ENCODE results near the gene CLIP2.
"Not testable (repeated sequence)": the region's sequence is repeated elsewhere in the genome, so short reads cannot be mapped to it uniquely, and the experiment has no call there.

Gene CLIP2

DNA sequence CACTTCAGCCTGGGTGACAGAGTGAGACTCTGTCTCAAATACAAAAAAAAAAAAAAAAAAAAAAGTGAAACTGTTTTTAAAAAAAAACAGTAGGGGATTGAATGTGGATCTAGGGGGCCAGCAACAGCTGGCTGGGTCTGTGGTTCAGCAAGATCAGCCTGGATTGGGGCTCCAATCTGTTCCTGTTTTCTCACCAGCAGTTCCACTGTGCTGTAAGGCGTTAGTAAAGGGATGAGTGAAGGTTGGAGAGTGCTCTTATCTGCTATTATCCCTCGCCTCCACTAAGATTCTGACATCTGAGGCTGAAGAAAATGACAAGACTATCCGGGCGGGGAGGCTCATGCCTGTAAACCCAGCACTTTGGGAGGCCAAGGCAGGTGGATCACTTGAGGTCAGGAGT is 122.8 kb downstream of the CLIP2 start:
- H3K36me3 Mint-ChIP-seq (ENCODE audit: low read depth) = no peaks in the 10 kb centered on the region
- no peaks in the 10 kb centered on the region for H3K4me1 Mint-ChIP-seq
- no peak overlapping the region for H3K27ac Mint-ChIP-seq
- no peaks in the 10 kb centered on the region for H3K9me3 Mint-ChIP-seq
- no peaks in the 10 kb centered on the region for H3K27me3 Mint-ChIP-seq (ENCODE audit: low read depth)
- TF ChIP-seq, protein P1, sequence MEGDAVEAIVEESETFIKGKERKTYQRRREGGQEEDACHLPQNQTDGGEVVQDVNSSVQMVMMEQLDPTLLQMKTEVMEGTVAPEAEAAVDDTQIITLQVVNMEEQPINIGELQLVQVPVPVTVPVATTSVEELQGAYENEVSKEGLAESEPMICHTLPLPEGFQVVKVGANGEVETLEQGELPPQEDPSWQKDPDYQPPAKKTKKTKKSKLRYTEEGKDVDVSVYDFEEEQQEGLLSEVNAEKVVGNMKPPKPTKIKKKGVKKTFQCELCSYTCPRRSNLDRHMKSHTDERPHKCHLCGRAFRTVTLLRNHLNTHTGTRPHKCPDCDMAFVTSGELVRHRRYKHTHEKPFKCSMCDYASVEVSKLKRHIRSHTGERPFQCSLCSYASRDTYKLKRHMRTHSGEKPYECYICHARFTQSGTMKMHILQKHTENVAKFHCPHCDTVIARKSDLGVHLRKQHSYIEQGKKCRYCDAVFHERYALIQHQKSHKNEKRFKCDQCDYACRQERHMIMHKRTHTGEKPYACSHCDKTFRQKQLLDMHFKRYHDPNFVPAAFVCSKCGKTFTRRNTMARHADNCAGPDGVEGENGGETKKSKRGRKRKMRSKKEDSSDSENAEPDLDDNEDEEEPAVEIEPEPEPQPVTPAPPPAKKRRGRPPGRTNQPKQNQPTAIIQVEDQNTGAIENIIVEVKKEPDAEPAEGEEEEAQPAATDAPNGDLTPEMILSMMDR (IDR thresholded peaks at IDR 0.05; ENCODE audit: unreplicated experiment in 3 of 3) = no peak
- H3K4me3 Mint-ChIP-seq = no peak overlapping the region

DNA sequence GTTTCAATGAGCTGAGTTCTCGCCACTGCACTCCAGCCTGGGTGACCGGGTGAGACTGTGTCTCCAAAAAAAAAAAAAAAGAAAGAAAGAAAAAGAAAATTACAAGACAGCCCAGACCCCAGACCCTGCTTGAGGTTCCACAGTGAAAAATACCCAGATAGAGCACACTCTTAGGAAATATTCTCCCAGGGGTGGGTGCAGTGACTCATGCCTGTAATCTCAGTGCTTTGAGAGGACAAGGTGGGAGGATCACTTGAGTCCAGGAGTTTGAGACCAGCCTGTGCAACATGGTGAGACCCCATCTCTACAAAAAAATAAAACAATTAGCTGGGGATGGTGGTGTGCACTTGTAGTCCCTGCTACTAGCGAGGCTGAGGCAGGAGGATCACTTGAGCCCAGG is 123.4 kb downstream of the CLIP2 start:
- H3K36me3 Mint-ChIP-seq (ENCODE audit: low read depth) = no peaks in the 10 kb centered on the region
- no peaks in the 10 kb centered on the region for H3K27me3 Mint-ChIP-seq (ENCODE audit: low read depth)
- TF ChIP-seq, protein P1 (IDR thresholded peaks at IDR 0.05; ENCODE audit: unreplicated experiment in 3 of 3) = no peak
- H3K9me3 Mint-ChIP-seq = no peaks in the 10 kb centered on the region
- no peaks in the 10 kb centered on the region for H3K4me1 Mint-ChIP-seq
- H3K4me3 Mint-ChIP-seq = no peak overlapping the region
- H3K27ac Mint-ChIP-seq = no peak overlapping the region

DNA sequence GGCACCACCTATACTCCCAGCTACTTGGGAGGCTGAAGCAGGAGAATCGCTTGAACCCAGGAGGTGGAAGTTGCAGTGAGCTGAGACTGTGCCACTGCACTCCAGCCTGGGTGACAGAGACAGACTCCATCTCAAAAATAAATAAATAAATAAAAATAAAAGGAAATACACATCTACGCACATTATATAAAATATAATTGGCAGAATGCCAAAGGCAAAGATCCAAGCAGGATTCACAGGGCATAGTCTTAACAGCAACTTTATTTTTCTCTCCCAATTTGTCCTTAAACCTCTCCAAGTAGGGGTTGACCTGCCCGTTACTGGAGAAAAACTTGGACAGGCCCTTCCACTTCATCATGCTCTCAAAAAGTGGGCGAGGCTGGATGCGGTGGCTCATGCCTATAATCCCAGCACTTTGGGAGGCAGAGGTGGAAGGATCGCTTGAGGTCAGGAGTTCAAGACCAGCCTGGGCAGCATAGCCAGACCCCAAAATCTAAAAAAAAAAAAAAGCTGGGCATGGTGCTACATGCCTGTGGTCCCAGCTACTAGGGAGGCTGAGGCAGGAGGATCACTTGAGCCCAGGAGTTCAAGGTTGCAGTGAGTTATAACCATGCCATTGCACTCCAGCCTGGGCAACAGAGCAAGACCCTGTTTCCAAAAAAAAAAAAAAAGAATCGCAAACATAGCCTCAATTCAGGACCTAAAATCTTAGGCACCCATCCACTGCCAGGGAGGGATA is 125.6 kb downstream of the CLIP2 start:
- not testable (repeated sequence) for H3K9me3 Mint-ChIP-seq; H3K27ac Mint-ChIP-seq; H3K36me3 Mint-ChIP-seq (ENCODE audit: low read depth); H3K27me3 Mint-ChIP-seq (ENCODE audit: low read depth); H3K4me3 Mint-ChIP-seq; H3K4me1 Mint-ChIP-seq

DNA sequence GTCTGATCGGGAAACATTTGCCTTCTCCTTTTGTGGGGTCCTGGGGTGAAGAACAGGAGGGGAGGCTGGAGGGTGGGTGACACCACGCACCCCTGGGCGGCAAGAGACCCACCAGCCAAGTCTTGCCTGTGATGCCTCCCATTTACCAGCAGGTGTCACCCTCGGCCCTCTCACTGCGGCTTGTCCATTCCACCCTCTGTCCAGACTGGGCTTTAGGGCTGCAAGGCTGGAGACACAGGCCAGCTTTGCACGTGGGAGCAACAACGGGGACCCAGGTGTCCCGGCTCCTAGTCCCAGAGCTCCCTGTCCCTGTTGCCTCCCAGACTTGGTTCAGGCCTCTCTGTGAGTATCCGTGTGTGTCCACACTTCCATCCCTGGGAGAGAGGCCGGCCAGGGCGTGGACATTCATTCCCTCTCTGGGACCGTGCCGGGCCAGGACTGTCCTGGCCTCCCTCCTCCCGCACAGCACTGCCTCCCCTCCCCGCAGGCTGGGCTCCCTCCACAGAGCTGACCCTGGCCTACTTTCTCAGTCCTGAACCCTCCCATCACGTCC is 128.3 kb downstream of the CLIP2 start:
- H3K27ac Mint-ChIP-seq = no peak overlapping the region
- TF ChIP-seq, protein P1 (IDR thresholded peaks at IDR 0.05; ENCODE audit: unreplicated experiment in 3 of 3) = peak; percentile 95 to 97 (median 97)
- no peak overlapping the region for H3K4me3 Mint-ChIP-seq
- no peaks in the 10 kb centered on the region for H3K27me3 Mint-ChIP-seq (ENCODE audit: low read depth)
- H3K9me3 Mint-ChIP-seq = no peaks in the 10 kb centered on the region
- H3K4me1 Mint-ChIP-seq = no peaks in the 10 kb centered on the region
- H3K36me3 Mint-ChIP-seq (ENCODE audit: low read depth) = no peaks in the 10 kb centered on the region

DNA sequence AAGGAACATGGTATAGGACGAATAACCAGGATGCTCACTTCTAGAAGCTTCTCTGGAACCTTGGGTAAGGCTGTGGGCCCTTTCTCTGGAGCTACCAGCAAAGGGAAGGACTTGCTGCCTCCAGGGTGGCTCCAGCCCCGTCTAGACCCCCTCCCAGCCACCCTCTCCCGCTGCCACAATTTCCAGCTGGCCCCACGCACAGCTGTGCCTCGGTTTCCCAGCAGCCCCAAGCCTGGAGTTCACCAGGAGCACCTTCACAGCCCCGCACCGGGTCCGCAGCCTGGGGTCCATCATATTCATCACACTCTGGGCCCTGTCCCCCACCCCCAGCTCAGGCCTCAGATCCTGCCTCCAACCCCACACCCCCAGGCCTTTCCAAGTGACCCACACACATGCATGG is 128.9 kb downstream of the CLIP2 start:
- H3K27ac Mint-ChIP-seq = peak overlapping the region in 1 of 3 experiments; percentile 1
- TF ChIP-seq, protein P1 (IDR thresholded peaks at IDR 0.05; ENCODE audit: unreplicated experiment in 3 of 3) = no peak
- no peaks in the 10 kb centered on the region for H3K27me3 Mint-ChIP-seq (ENCODE audit: low read depth)
- H3K36me3 Mint-ChIP-seq (ENCODE audit: low read depth) = no peaks in the 10 kb centered on the region
- H3K4me1 Mint-ChIP-seq = no peaks in the 10 kb centered on the region
- no peak overlapping the region for H3K4me3 Mint-ChIP-seq
- H3K9me3 Mint-ChIP-seq = no peaks in the 10 kb centered on the region

DNA sequence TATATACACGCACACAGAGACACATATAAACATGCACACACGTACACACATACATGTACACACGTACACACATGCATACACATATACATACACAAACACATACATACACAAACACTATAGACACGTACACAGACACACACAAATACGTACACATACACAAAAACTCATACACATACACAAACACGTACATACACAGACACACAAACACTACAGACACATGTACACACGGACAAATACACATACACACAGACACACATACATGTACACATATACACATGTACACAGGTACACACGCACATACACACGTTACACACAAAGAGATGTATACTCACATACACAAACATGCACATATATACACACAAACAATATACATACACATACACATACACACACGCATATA is 129.3 kb downstream of the CLIP2 start:
- TF ChIP-seq, protein P1 (IDR thresholded peaks at IDR 0.05; ENCODE audit: unreplicated experiment in 3 of 3) = no peak
- Mint-ChIP-seq H3K36me3 (ENCODE audit: low read depth) (no peaks in the 10 kb centered on the region), H3K9me3 (no peaks in the 10 kb centered on the region), H3K4me3 (no peak overlapping the region), H3K27ac (peak overlapping the region in 1 of 3 experiments; percentile 1), H3K4me1 (no peaks in the 10 kb centered on the region), H3K27me3 (ENCODE audit: low read depth) (no peaks in the 10 kb centered on the region)

DNA sequence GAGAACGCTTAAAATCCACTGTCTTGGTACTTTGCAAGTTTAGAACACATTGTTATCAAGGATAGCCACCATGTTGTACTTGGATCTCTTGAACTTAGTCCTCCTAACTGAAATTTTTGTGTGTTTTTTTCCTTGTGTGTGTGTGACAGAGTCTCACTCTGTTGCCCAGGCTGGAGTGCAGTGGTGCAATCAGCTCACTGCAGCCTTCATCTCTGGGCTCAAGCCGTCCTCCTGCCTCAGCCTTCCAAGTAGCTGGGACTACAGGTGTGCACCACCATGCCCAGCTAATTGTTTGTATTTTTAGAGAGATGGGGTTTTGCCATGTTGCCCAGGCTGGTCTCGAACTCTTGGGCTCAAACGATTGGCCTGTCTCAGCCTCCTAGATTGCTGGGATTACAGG is 130.0 kb downstream of the CLIP2 start:
- not testable (repeated sequence) for H3K4me3 Mint-ChIP-seq; H3K27me3 Mint-ChIP-seq (ENCODE audit: low read depth); H3K9me3 Mint-ChIP-seq; H3K36me3 Mint-ChIP-seq (ENCODE audit: low read depth); H3K4me1 Mint-ChIP-seq; H3K27ac Mint-ChIP-seq

Measured in nephron (organoid).